ENCODE results near the gene TXK.

The TXK gene

DNA sequence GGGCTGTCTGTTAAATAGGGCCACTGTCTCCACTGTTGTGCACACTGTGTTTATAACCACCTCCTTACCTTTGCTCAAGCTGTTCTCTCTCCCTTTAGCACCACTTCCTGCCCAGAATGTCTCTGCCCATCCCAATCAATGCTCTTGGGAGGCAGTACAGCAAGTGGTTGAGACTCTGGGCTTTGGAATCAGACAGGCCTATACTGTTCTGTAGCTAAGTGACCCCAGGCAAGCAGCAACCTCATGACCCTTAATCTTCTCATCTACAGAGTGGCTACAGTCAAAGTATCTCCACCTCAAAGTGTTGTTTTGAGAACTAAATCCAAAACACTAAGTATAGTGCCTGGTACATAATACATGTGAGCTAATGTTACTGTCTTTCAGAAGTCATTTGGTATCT, 3.8 kb upstream of the TXK start:
- DNase-seq (ENCODE audit: low spot score) = no peak

DNA sequence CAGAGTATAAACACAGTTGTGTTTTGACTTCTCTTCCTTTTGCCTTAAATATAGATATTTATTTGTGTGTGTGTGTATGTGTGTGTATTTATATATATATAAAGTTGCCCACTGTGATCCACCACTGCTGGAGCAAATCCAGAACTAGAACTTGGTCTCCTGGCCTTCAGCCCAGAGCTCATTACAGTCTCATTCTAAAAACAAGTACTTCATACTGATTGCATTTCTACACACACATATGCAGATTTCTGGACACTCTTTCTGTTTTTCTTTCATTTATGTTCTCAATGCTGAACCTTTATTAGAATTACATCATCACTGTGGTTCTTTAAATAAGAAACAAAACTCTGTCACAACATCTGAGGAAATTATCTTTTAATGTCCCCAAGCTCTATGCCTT, 381 bp downstream of the TXK start:
- no peak for DNase-seq (ENCODE audit: low spot score)

- DNase-seq (ENCODE audit: low spot score) = no peak
Observed at GRCh38 chr4:48131736-48132135, 2.3 kb downstream of the TXK start.

DNA sequence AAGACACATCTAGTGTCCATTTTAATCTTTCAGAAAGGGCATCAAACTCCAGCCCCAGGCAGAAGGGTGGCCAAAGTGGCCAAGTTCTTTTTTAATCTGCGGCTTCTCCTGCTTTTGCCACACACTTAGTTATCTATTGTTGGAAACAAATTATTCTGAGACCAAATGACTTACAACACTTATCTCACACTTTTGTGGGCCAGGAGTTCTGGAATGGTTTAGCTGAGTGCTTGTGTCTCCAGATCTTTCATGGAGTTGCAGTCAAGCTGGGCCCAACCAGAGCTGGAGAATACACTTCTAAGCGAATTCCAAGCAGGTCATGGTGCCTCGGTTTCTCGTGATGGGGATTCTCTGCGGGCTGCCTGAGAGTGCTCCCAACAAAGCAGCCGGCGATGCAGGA, 4.0 kb downstream of the TXK start:
- no peak for DNase-seq (ENCODE audit: low spot score)

- peak; percentile 48 for DNase-seq (ENCODE audit: low spot score)
Observed at GRCh38 chr4:48129307-48130014, 4.6 kb downstream of the TXK start.

DNA sequence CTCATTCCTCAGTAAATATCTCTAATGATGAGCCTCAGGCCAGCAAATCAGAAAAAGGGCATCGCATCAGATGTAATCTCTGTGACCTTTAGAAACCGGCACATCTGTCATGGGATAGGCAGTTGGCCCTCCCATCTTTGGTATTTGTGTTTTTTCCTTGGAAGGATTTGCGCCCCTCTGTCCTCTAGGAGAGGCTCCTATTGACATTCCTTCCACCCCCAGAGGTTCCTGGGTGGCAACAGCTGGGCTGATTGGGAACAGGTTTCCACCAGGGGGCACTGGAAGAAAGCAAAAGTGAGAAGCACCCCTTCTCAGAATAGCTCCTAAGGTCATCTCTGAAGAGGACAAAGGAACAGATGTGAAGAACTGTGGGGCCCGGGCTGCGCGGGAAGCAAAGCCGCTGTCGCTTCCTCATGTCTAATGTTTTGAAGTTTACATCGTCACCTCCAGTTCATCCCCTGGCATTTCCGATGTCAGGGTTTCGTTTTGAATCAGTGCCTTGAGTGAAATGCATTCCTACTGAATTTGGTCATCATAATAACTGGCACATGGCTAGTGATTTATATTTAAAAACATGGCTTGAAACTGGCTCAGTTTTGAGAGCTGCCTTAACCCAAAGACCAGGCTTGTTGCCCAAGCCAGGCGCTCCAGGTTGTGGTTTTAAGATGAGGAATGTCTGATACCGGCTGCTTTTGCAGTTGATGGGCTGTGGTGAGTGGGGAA, 6.2 kb downstream of the TXK start:
- peak; percentile 91 for DNase-seq (ENCODE audit: low spot score)

DNA sequence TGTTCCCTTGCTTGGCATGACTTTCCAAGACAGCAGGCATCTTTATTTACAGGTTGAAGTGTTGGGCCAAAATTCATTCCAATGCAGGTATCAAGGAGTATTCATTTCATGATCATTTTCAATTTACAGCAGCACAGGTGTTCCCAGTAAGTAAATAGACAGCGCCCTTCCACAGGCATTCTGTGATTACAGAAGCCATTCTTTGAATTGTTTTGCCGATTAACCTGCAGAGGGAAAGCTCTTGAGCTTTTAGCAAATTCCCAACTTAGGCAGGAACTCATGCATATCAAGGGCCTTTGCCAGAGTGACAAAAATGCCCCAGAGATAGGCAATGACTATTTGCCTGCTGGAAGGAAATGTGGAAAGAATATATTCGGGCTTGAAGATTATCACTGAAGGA, 6.8 kb downstream of the TXK start:
- no peak for DNase-seq (ENCODE audit: low spot score)

- DNase-seq (ENCODE audit: low spot score) = no peak
Observed at GRCh38 chr4:48126621-48127020, 7.4 kb downstream of the TXK start.

DNA sequence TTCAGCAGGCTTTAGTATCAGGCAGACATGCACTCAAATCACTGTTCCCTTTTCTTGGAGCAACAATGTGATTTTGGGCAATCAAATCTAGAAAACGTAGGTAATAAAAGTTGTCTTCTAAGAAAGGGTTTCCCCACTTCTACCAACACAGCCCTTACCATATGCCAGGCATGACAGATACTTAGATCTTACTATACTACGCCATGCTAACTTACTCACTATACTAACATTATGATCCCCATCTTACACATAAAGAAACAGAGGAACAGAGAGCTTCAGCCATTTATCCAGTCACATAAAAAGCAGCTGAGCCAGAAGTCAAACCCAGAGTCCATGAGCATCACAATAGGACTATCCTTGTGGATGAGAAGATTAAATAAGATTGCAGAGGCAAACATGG, 9.2 kb downstream of the TXK start:
- DNase-seq (ENCODE audit: low spot score) = no peak

DNA sequence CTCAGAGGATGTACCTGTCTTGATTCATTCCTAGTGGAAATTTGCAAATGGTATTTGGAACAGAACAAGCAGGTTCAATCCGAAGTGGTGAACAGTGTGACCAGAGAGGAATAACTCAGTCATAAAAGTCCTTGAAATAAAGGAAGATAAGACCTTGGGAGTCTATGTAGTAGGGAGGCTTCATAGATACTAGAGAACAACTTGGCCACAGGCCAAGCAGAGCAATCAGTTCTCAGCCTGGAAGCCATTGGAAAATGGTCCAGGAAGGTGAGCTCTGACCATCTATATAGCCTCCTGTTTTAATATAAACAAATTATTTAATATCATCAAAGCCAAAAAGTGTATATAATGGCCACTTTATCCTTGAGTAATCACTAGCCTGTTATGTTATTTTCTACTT, 11.3 kb downstream of the TXK start:
- DNase-seq (ENCODE audit: low spot score) = no peak

GRCh38 chr4:48121180-48121579, 12.9 kb downstream of the TXK start:
- DNase-seq (ENCODE audit: low spot score) = no peak

- DNase-seq (ENCODE audit: low spot score) = no peak
Observed at GRCh38 chr4:48120132-48120531, 13.9 kb downstream of the TXK start.

DNA sequence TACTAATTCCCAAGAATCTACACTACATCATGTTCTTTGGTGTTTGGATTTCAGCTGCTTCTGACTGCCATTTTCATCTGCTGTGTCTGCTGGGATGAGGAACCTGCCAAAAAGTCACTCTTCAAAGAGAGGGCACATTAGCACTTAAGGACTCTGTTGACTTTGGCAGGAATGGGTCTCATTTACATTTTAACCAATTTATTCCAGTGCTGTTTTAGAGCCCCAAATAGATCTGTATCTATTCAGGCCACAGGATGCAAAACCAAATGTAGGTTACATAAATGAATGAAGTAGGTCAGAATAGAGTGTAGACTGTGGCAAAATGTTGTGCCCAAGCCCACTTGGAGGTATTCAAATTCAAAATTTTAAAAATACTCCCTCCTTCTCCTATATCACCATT, 14.4 kb downstream of the TXK start:
- no peak for DNase-seq (ENCODE audit: low spot score)

- no peak for DNase-seq (ENCODE audit: low spot score)
Observed at GRCh38 chr4:48118081-48118480, 16.0 kb downstream of the TXK start.

GRCh38 chr4:48116582-48116981, 17.5 kb downstream of the TXK start:
- DNase-seq (ENCODE audit: low spot score) = no peak

DNA sequence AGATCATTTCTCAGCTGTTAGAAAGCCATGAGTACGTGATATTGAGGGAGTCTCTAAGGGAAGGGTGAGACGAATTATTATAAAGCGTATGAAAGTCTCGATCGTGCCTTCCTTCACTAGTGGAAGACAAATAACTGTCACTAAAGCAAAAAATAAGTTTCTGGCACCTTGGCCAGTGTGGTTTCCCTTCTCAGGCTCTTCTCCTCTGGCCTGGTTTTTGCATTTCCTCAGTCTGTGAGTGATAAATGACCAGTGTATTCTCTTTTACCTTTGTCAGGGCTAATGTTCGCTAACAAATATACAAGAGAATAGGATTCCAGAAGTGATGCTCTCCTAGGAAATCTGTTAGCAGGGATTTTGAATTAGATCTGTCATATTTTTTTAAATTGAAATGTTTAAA, 19.6 kb downstream of the TXK start:
- no peak for DNase-seq (ENCODE audit: low spot score)

- no peak for DNase-seq (ENCODE audit: low spot score)
Observed at GRCh38 chr4:48112017-48112667, 21.9 kb downstream of the TXK start.

- DNase-seq (ENCODE audit: low spot score) = no peak
Observed at GRCh38 chr4:48110452-48110978, 23.5 kb downstream of the TXK start.

DNA sequence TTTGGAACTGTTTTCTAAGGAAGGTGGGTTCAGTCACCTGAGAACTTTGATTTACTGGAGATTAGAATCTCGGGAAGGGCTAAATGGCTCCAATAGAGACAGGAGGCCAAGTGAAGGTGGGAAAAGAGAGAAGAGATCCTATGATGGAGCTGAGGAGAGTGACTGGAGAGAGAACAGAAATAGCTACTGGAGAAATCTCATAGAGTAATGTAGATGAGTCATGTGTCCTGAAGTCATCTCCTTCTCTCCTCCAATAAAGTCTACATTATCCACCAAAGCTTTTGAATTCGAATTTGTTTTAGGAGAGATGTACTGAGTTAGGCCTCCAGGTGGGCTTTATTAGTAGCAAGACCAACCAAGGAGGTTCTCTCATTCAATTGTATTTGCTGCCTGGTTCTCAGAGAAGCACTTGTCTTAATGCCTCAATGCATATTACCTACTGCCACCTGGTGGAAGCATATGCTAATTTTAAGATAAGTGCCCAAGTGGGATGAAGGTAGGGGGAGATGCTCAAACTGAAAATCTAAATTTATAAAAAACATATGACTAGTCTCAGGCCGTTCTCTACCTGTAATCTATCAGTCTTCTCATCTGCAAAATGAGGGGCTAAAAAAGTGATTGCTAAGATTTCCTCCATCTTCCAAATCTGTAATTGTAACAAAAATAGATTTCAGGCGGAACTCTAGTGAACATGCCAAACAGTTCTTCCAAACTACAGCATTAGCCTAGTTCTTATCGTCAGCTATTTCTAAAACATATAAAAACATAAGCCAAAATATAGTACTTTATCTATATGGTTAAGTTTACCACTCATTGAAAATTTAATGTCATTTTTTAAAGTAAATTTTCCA, 24.4 kb downstream of the TXK start:
- peak; percentile 55 for DNase-seq (ENCODE audit: low spot score)

DNA sequence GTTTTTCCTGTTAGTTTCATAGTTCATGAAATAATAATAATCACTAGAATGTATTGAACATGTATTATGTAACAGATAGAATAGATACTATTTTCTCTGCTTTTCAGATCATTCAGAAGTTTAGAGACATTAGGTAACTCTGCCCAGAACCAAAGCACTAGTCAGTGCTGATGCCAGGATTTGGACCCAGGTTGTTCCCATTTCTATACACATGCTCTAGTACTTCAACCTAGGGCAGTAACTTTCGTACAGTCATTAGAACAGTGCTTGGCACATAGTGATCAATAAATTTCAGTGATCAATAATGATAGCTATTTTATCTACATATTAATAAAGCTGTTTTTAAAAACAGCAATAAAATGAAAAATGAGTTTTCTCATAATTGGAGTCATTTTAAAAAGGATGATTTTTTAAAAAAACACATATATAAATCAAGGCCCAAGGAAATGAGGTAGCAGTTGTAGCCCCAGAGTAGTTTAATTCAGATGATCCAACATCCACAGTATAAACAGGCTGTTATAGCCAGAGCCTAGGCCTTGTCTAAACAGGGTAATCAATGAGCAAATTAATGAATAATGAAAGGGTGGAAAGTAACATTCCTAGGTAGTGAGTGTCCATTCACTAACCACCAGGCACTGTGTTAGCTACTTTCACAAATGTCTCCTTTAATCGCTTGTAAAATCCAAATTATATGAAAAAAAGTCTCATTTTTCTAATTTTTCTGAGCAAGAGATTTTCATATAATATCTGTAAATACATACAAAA, 25.6 kb downstream of the TXK start:
- no peak for DNase-seq (ENCODE audit: low spot score)

DNA sequence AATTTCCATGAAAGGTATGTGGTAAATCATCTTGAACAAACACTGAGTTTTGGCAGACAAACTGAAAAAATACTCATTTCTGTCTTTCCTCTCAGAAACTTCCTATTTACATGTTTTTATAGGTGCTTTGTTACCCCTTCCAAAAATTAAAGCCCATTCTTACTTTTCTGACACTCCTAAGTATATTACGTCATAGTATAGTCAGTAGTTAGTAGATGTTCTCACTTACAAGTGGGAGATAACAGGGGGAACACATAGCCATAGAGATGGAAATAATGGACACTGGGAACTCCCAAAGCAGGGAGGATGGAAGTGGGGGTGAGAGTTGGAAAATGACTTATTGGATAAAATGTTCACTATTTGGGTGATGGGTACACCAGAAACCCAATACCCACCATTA, 28.8 kb downstream of the TXK start:
- DNase-seq (ENCODE audit: low spot score) = no peak

Data from activated CD4-positive, alpha-beta T cell treated with anti-CD3 and anti-CD28 coated beads, Interleukin-2, Interleukin-4, amounts not matched to agents 100 ng/mL and 50 ng/mL, durations not matched to agents 16 hours and 8 hours (primary cell).